GM23248 (cell line): Measurements from ENCODE around the gene HDAC4. TPM values are rescaled to one million over a fixed set of nuclear protein-coding genes. Genes with fewer than 3 reads are reported as not detected.
A peak's percentile ranks its signal among the peaks of the same experiment; 100 is the strongest.

ENCODE experiments used
- DNase-seq: peaks from one replicate; pipeline ENCODE4 v3.0.0-alpha.2; 2015
- H2AFZ ChIP-seq: fragments of 200-600 bp; sonication (generic); 2 replicates; pipeline ENCODE4 v1.6.1; 2016; ENCODE audit warnings: antibody characterized with exemption
- H3F3A ChIP-seq: fragments of 200-600 bp; sonication (generic); 2 replicates; pipeline ENCODE4 v1.6.1; 2016; ENCODE audit warnings: mild to moderate bottlenecking, antibody characterized with exemption, mixed run types; ENCODE audit not compliant: insufficient read depth
- H3K27ac ChIP-seq: fragments of 200-600 bp; sonication (generic); 2 replicates; pipeline ENCODE4 v1.5.1; 2016; ENCODE audit warnings: mild to moderate bottlenecking
- H3K27me3 ChIP-seq: fragments of 200-600 bp; sonication (generic); replicated peaks from 2 replicates; pipeline ENCODE4 v1.6.1; 2016; ENCODE audit warnings: mild to moderate bottlenecking; ENCODE audit not compliant: insufficient read depth
- H3K36me3 ChIP-seq: fragments of 200-600 bp; sonication (generic); 2 replicates; pipeline ENCODE4 v1.6.1; 2016; ENCODE audit warnings: low read depth, mild to moderate bottlenecking
- H3K4me1 ChIP-seq: fragments of 200-600 bp; sonication (generic); 2 replicates; pipeline ENCODE4 v1.6.1; 2016; ENCODE audit warnings: mild to moderate bottlenecking; ENCODE audit not compliant: insufficient read depth
- H3K4me2 ChIP-seq: fragments of 200-600 bp; sonication (generic); one replicate; pipeline ENCODE4 v1.6.1; 2016; ENCODE audit warnings: mild to moderate bottlenecking; ENCODE audit not compliant: unreplicated experiment
- H3K4me3 ChIP-seq: fragments of 200-600 bp; sonication (generic); 2 replicates; pipeline ENCODE4 v1.5.1; 2016; ENCODE audit warnings: mild to moderate bottlenecking
- H3K79me2 ChIP-seq: fragments of 200-600 bp; sonication (generic); 2 replicates; pipeline ENCODE4 v1.6.1; 2016; ENCODE audit warnings: mild to moderate bottlenecking; ENCODE audit not compliant: insufficient read depth
- H3K9ac ChIP-seq: fragments of 200-600 bp; sonication (generic); 2 replicates; pipeline ENCODE4 v1.6.1; 2016; ENCODE audit warnings: mild to moderate bottlenecking
- H3K9me2 ChIP-seq: fragments of 200-600 bp; sonication (generic); 2 replicates; pipeline ENCODE4 v1.6.1; 2016; ENCODE audit warnings: mixed run types, mild to moderate bottlenecking, moderate library complexity; ENCODE audit not compliant: insufficient read depth
- H3K9me3 ChIP-seq: fragments of 200-600 bp; sonication (generic); one replicate; pipeline ENCODE4 v1.6.1; 2017; ENCODE audit warnings: low read depth
- H4K20me1 ChIP-seq: fragments of 200-600 bp; sonication (generic); 2 replicates; pipeline ENCODE4 v1.6.0; 2016; ENCODE audit not compliant: insufficient read depth
- EZH2 ChIP-seq: fragments of 200-600 bp; sonication (generic); IDR thresholded peaks from 2 replicates; pipeline ENCODE4 v1.6.1; 2018; ENCODE audit warnings: antibody characterized with exemption, mild to moderate bottlenecking; ENCODE audit not compliant: insufficient read depth, poor library complexity, severe bottlenecking
- EZH2phosphoT487 ChIP-seq: fragments of 200-600 bp; sonication (generic); IDR thresholded peaks from 2 replicates; pipeline ENCODE4 v1.6.1; 2018; ENCODE audit warnings: antibody characterized with exemption, moderate library complexity, mild to moderate bottlenecking, low read depth; ENCODE audit not compliant: insufficient read depth
- WGBS, 2 experiments: methylation state at CpG; one replicate each; pipeline ENCODE4 v1.1.6; 2015 to 2017; ENCODE audit warnings: low lambda C conversion rate in 2 of 2, low coverage in 1 of 2; ENCODE audit errors: missing lambda C conversion rate in 2 of 2; 5-methylcytosine and 5-hydroxymethylcytosine counted together
- in situ Hi-C: fragments of 300-500 bp; cut with MboI; formaldehyde crosslinking; loops from 2 replicates; pipeline ENCODE4 v1.15.0; 2020
- polyA plus RNA-seq: library from polyadenylated mRNA; unstranded; fragments of >200 nt; fragmentation: Nextera tagmentation; extraction: Ambion mirVana; gene quantifications from 2 replicates; pipeline ENCODE4 v1.2.1, GENCODE V29; 2016
- total RNA-seq: library from RNA; depleted of rRNA; stranded (reverse); fragments of >200 nt; shearing (Covaris generic); gene quantifications from 2 replicates; pipeline ENCODE4 v1.2.3, GENCODE V29; 2014

Gene HDAC4
- total and polyA plus RNA-seq, 2 experiments from 2014 or later = 2.1 to 6.3 TPM

DNA sequence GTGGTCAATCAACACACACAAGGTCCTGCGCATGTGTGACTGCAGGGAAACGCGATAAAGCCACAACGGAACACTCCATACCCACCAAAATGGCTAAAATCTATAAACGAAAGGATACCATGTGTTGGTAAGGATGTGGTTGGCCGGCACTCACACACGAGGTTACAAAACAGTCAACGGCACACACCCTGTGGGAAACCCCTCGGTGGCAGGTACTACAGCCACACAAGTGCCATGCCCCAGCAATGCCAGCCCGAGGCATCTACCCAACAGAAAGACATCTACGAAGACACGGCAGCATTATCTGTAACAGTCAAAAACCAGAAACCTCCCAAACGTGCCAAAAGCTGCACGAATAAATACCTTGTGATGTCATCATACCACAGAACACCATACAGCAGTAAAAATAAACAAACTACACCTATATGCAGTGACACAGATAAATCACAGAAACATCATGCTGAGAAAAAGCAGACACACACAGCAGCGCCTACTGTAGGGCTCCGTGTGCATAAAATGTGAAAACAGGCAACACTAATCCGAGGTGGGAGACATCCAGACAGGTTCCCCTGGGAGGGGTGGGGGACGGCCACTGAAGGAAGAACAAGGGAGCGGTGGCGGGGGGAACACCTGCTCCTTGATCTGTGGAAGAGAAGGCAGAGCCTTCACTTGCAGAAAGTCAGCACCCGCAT is 36.7 kb downstream of the HDAC4 start:
- Histone ChIP-seq H3K79me2 (peaks cover 17% of the 10 kb centered on the region; the same call in 1 of the 2 replicates), H3K9ac (no peak overlapping the region), H3K4me1 (peaks cover 5% of the 10 kb centered on the region; the same call in 1 of the 2 replicates), H3K9me2 (no peaks in the 10 kb centered on the region), H4K20me1 (no peaks in the 10 kb centered on the region), H3K36me3 (no peaks in the 10 kb centered on the region), H3K27ac (no peak overlapping the region), H3K4me2 (no peak overlapping the region), H3K4me3 (no peak overlapping the region), H3F3A (no peaks in the 10 kb centered on the region), H2AFZ (no peak overlapping the region), H3K9me3 (no peaks in the 10 kb centered on the region), H3K27me3 (no peaks in the 10 kb centered on the region)
- 94 to 97% methylated on average over 18 to 21 of the region's 21 CpGs for WGBS, 2 experiments
- TF ChIP-seq EZH2phosphoT487 = no peak
- no peak for TF ChIP-seq EZH2
- DNase-seq = no peak
- in situ Hi-C loops = no loop called here

DNA sequence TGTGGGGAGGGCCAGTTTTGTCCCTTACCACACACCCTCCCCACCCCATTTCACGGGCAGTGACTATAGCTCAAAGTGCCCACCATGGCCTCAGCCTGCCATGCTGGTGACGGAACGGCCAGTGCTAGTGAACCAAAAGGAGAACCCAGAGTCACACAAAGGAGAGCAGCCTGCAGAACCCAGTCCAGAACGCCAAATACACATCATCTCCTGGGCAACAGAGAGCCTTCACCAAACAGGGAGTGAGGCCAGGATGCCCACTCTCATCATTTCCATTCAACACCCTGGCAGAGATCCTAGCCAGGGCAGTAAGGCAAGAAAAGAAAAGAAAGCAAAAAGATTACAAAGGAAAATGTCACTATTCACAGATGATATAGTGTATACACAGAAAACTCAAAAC is 38.3 kb downstream of the HDAC4 start:
- TF ChIP-seq EZH2phosphoT487 = no peak
- TF ChIP-seq EZH2 = no peak
- Histone ChIP-seq H3K4me3 (no peak overlapping the region), H3K27me3 (no peaks in the 10 kb centered on the region), H3K4me1 (peaks cover 14% of the 10 kb centered on the region; the same call in 1 of the 2 replicates), H3F3A (no peaks in the 10 kb centered on the region), H3K79me2 (peaks cover 17% of the 10 kb centered on the region; the same call in 1 of the 2 replicates), H3K9me3 (no peaks in the 10 kb centered on the region), H3K36me3 (no peaks in the 10 kb centered on the region), H2AFZ (no peak overlapping the region), H3K4me2 (no peak overlapping the region), H3K9me2 (no peaks in the 10 kb centered on the region), H3K9ac (no peak overlapping the region), H3K27ac (no peak overlapping the region), H4K20me1 (no peaks in the 10 kb centered on the region)
- DNase-seq = no peak
- 85 to 89% methylated on average over 4 of the region's 4 CpGs for WGBS, 2 experiments
- in situ Hi-C loops = no loop called here

DNA sequence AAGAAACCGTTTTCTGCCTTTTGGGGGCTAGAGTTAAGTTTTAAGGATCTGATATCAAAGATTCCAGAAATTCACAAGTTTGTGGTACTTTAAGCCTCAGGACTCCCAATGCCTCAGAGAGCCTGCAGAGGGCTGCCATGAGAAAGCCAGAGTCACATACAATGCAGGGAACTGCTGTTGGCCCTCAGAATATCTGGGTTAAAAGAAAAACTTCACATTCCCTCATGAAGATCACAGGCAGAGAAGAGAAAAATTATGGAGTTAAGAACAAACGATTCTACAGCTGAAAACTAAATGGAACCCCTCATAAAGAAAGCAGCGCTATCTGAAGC is 39.5 kb downstream of the HDAC4 start:
- H3K4me3 ChIP-seq = no peak overlapping the region
- H3K4me1 ChIP-seq = peaks cover 14% of the 10 kb centered on the region; the same call in 1 of the 2 replicates
- H3K27me3 ChIP-seq = no peaks in the 10 kb centered on the region
- no peaks in the 10 kb centered on the region for H3F3A ChIP-seq
- H3K4me2 ChIP-seq = no peak overlapping the region
- no peak overlapping the region for H3K27ac ChIP-seq
- no peak overlapping the region for H3K9ac ChIP-seq
- peaks cover 24% of the 10 kb centered on the region for H3K79me2 ChIP-seq
- no peaks in the 10 kb centered on the region for H3K9me2 ChIP-seq
- H2AFZ ChIP-seq = no peak overlapping the region
- TF ChIP-seq EZH2phosphoT487 (no peak), EZH2 (no peak)
- in situ Hi-C loops = no loop called here
- no peaks in the 10 kb centered on the region for H3K9me3 ChIP-seq
- WGBS, 2 experiments = 58 to 60% methylated on average over 3 of the region's 3 CpGs
- H4K20me1 ChIP-seq = no peaks in the 10 kb centered on the region
- DNase-seq = peak; percentile 51
- no peaks in the 10 kb centered on the region for H3K36me3 ChIP-seq

DNA sequence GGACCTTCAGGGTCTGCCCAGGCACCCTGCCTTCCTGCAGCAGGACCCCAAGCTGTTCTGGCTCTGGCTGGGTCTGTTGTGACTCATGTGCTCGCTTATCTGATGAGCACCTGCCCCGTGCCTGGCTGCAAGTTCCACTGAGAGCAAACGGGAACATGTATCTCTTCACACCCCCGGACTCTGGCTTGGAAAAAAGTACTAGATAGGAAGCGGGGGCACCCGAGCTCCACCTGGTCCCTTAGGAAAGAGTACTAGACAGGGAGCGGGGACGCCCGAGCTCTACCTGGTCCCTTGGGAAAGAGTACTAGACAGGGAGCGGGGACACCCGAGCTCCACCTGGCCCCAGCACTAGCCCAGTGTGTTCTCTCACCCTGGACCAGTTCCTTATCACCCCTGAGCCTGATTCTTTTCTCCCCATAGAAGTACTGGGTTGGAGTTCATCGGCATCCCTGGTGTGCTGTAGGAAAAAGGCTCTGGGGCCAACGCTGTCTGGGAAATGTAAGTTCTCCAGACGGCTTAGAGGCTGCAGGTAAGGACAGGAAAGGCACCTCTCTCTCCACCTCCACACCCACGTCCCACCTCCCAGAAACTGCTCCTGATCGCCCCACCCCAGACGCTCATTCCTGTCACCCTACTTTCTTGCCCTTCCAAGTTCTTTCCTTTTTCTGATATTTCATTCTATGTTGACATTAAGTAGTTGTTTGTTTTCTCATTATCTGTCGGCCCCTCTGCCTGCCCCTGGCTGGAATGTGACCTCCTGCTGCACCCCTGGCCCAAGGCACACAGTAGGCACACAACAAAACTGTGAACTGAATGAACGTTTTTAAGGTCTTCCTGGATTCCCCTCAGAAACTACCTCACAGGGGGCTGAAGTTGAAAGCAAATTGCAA is 40.2 kb downstream of the HDAC4 start:
- Histone ChIP-seq H4K20me1 (no peaks in the 10 kb centered on the region), H3K9me2 (no peaks in the 10 kb centered on the region), H2AFZ (no peak overlapping the region), H3K4me3 (no peak overlapping the region), H3K4me1 (peaks cover 17% of the 10 kb centered on the region; the same call in 1 of the 2 replicates), H3K9me3 (no peaks in the 10 kb centered on the region), H3K79me2 (peaks cover 24% of the 10 kb centered on the region), H3K4me2 (no peak overlapping the region), H3F3A (no peaks in the 10 kb centered on the region), H3K36me3 (no peaks in the 10 kb centered on the region), H3K27me3 (no peaks in the 10 kb centered on the region), H3K9ac (no peak overlapping the region), H3K27ac (no peak overlapping the region)
- no peak for DNase-seq
- 90 to 92% methylated on average over 19 of the region's 19 CpGs for WGBS, 2 experiments
- in situ Hi-C loops = no loop called here
- TF ChIP-seq EZH2 (no peak), EZH2phosphoT487 (no peak)
